Posterior vena cava (tissue), 2 donors: Measurements from ENCODE around the gene SGCD. TPM values are rescaled to one million over a fixed set of nuclear protein-coding genes. Genes with fewer than 3 reads are reported as not detected.

Experiments used
- DNase-seq: peaks from one replicate; pipeline ENCODE4 v3.0.0-alpha.2; 2020; ENCODE audit warnings: low spot score
- intact Hi-C, 2 donors: fragments of 100-400 bp; cut with DNase I; formaldehyde crosslinking; loops; one replicate each; pipeline versions ENCODE4 v1.14.1 to v1.14.2; 2022 to 2023
- total RNA-seq, 2 donors: library from RNA; stranded (reverse); fragmentation: NEBNext Ultra II Directional; extraction: Animal tissue kit (Norgen Biotek cat#: 25700); gene quantifications; one replicate each; pipeline ENCODE4 v1.2.1, GENCODE V29; 2021
- donor health status: DM: yes; HTN: yes; CAD: no.
- donor health status: DM: yes; HTN: yes; CAD: no.

Gene SGCD
- total RNA-seq, 2 donors from 2014 or later: 31.2 to 56.3 TPM

GRCh38 chr5:156693113-156693512, 366.1 kb downstream of the SGCD start:
- intact Hi-C loops: no loop called here
- DNase-seq: no peak

- intact Hi-C loops: no loop called here
- no peak for DNase-seq
Observed at GRCh38 chr5:156694598-156694997, 367.6 kb downstream of the SGCD start.

GRCh38 chr5:156695774-156696173, 368.8 kb downstream of the SGCD start:
- no peak for DNase-seq
- intact Hi-C loops: no loop called here

- intact Hi-C loops: no loop called here
- DNase-seq: no peak
Observed at GRCh38 chr5:156698323-156698722, 371.4 kb downstream of the SGCD start.

- intact Hi-C loops: no loop called here
- no peak for DNase-seq
Observed at GRCh38 chr5:156699147-156699546, 372.2 kb downstream of the SGCD start.

GRCh38 chr5:156704139-156704538, 377.2 kb downstream of the SGCD start:
- DNase-seq: no peak
- intact Hi-C loops: no loop called here

- intact Hi-C loops: no loop called here
- no peak for DNase-seq
Observed at GRCh38 chr5:156706631-156707030, 379.7 kb downstream of the SGCD start.

- DNase-seq: no peak
- intact Hi-C loops: no loop called here
Observed at GRCh38 chr5:156707750-156708149, 380.8 kb downstream of the SGCD start.

- intact Hi-C loops: no loop called here
- no peak for DNase-seq
Observed at GRCh38 chr5:156715287-156715686, 388.3 kb downstream of the SGCD start.

- DNase-seq: no peak
- intact Hi-C loops: no loop called here
Observed at GRCh38 chr5:156716591-156717380, 389.8 kb downstream of the SGCD start.

GRCh38 chr5:156718985-156719384, 392.0 kb downstream of the SGCD start:
- DNase-seq: no peak
- intact Hi-C loops: no loop called here

GRCh38 chr5:156722358-156722757, 395.4 kb downstream of the SGCD start:
- intact Hi-C loops: no loop called here

GRCh38 chr5:156735477-156735876, 408.5 kb downstream of the SGCD start:
- intact Hi-C loops: no loop called here

More at GRCh38 chr5:156722358-156722757, 395.4 kb downstream of the SGCD start:
- no peak for DNase-seq

GRCh38 chr5:156741516-156741915, 414.6 kb downstream of the SGCD start:
- intact Hi-C loops: no loop called here
- DNase-seq: no peak

More at GRCh38 chr5:156735477-156735876, 408.5 kb downstream of the SGCD start:
- no peak for DNase-seq

- no peak for DNase-seq
- intact Hi-C loops: no loop called here
Observed at GRCh38 chr5:156753846-156754245, 426.9 kb downstream of the SGCD start.

GRCh38 chr5:156755421-156756087, 428.6 kb downstream of the SGCD start:
- intact Hi-C loops: no loop called here
- DNase-seq: no peak

- intact Hi-C loops: no loop called here
- no peak for DNase-seq
Observed at GRCh38 chr5:156758011-156758791, 431.2 kb downstream of the SGCD start.

- no peak for DNase-seq
- intact Hi-C loops: no loop called here
Observed at GRCh38 chr5:156759156-156759555, 432.2 kb downstream of the SGCD start.

- intact Hi-C loops: no loop called here
- DNase-seq: no peak
Observed at GRCh38 chr5:156762771-156763170, 435.8 kb downstream of the SGCD start.
